CD4-positive, alpha-beta T cell treated with Interleukin-10 for 1 hour (primary cell): ENCODE results near the gene COL25A1.
"Not testable (repeated sequence)": the region's sequence is repeated elsewhere in the genome, so short reads cannot be mapped to it uniquely, and the experiment has no call there.

Source experiments
- DNase-seq: peaks from one replicate; pipeline ENCODE4 v3.0.0-alpha.2; 2020

The COL25A1 gene

DNA sequence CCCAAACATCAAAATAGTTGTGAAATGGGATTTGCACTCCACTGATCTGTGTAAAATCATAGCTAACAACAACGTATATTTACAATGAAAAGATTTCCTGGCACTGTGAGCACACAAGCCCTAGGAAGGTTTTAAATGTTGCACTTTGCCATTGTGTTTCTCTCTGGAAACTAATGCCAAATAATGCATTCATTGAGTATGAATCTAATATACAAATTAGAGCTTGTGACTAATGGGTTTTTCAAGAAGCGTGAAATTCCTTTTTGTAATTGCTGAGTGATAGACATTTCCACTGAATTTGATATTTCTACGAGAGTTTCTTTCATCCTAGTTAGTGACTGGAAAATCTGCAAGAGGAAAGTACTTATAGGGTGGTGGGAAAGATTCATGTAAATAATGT is 135.9 kb downstream of the COL25A1 start:
- no peak for DNase-seq

DNA sequence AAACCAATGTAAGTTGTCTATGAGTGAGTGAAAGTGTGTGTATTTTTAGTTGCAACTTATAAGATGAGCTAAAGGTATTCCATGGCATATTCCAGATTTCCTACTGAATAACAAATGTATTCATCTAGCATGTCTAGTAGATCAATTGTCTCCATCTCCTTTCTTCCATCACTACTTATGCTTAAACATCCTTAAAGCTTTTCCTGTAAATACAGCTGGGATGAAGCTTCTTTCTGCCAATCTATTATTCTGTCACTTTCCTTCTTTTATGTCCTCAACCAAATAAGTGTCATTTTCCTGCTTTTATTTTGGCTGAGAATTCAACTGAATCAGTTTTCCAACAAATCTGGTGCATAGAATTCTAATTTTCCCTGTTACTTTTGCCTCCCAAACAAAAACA is 136.3 kb downstream of the COL25A1 start:
- no peak for DNase-seq

DNA sequence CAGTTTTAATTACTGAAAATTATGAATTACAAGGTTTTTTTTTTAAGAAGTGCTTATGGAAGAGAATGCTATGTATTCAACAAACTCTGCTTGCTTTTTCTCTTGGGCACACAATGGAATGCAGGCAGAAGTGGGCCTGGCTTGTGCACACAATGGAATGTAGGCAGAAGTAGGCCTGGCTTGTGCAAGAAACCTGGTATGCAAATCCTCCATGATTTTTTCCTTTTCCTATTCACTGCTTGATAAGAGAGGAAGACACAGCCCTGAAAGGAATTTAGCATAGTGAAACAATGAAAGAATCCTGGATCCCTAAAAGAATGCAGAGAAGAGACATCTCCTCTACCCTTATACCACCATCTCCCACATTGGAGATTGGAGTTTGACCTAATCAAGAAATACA is 138.4 kb downstream of the COL25A1 start:
- DNase-seq = no peak

DNA sequence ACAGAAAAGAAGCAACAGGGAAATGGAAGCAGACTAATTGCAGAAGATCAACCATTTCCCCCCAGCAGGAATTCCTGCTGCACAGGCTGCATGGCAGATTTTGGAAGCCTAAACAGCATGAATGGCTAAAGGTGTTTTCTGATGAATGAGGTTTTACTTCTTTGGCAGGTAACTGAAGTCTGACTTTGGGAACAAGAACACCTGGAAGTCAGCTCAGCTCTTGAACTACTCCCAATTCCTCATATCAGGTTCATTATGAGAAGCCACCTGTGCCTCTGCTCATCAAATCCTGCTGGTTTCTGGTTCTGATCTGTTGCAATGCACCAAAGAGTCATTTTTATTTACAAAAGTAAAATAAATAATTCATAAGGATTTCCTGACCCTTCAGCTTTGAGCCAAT is 139.0 kb downstream of the COL25A1 start:
- no peak for DNase-seq

DNA sequence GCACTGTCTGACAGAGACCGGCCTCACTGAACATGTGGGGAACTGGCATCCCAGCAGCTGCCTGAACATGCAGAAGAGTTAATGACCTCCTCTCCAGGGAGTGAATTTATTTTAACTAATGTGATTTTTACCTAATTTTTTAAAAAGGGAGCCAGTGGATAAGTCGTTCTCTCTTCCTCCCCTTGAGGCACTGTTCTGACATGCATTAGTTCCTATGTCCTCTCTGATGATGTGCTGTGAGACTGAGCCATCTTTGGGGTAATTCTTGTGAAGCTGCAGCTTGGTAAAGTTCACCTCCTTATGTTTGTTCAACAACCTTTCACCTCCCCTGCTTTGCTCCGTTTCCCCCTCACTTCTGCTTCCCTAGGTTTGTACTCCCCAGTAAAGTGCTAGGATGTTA is 139.7 kb downstream of the COL25A1 start:
- DNase-seq = no peak

DNA sequence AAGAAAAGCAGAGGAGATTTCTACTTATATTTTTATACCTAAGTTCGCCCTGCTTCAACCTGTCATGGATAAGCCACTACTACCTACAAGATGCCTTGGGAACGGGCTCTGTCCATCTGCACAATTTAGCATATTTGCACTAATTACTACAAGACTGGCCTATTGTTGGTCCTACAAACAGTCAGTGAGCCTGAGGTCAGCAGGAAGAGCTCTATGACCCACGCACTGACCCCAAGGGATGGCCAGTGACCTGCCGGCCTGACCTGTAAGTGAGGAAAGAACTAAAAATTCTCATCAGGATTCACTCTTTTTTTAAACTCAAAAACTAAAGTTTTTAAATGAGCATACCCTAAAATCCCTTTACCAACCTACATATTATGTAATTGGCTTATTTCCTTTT is 142.0 kb downstream of the COL25A1 start:
- DNase-seq = no peak

DNA sequence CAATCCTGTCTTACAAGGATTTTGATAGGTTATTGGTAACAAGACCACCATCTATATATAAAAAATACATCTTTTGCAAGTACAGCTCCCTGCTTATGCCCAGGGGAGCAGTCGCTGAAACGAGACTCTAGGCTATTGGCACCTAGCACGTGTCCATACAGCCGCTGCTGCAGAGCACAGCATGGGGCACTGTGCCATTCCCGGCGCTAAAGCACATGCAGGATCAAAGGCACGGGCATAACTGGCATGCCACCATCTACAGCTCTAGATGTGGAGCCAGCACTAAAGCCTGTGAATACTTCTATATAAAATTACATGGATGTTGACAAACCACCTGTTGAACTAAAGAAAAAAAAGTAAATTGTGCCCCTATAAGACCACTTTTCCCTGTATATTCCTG is 144.8 kb downstream of the COL25A1 start:
- no peak for DNase-seq

DNA sequence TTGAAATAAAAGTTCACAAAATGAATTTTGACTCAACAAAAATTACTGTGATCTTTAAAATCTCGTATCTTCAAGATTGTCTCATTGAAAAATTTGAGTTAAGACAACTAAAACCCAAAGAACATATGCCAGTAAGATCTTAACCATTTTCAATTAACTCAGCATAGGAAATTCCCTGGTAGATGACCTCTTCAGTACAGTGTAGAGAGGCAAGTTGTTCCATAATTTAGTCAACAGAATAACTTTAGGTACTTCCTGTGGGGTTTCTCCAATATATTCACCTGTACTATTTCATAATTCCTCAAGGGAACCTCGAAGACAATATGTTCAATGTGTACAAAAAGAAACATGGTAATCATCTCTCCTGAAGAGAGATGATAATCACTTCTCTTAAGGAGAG is 145.3 kb downstream of the COL25A1 start:
- DNase-seq = no peak

DNA sequence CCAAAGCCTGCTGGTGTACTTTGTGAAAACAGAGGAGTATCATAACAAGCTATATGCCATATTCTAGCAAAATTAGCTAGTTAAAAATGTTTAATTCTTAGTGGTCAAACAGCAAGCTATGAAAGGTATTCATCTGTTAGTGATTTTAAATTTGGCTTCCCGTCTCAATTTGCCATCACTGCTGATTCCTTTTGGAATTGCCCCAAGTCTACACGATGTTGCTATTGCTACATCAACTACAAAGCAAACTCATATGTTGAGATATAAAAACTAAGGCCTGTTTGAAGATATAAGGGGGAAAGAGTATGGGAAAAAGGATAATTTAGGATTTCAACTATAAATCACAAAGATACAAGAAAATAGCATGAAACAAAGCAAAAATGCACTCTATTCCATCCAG is 146.1 kb downstream of the COL25A1 start:
- DNase-seq = no peak

DNA sequence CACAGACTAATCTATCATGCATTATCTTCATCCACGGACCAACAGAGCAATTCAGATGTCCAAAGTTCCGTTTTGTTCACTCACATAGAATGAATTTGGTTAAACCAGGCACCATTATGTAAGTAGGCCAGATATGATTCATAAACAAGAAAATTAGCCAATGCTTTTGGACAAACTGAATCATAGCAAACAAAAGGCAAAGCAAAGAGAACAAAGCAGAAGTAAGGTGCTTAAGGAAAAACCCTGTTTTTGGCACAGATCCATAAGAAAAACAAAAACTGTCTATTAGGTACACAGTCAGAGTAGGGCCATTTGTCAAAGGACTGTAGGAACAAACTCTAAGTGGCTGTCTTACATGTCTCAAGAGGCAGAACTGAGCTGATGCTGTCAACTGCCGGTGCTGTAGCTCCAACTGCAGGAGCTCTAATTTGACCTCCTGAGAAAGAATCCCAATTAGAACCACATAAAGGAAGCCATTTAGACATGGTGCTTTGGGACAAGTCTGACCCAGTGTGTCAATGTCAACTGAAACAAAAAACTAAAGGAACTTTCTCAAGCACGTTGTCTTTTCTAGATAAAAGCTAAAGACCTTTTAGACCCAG is 146.7 kb downstream of the COL25A1 start:
- no peak for DNase-seq

DNA sequence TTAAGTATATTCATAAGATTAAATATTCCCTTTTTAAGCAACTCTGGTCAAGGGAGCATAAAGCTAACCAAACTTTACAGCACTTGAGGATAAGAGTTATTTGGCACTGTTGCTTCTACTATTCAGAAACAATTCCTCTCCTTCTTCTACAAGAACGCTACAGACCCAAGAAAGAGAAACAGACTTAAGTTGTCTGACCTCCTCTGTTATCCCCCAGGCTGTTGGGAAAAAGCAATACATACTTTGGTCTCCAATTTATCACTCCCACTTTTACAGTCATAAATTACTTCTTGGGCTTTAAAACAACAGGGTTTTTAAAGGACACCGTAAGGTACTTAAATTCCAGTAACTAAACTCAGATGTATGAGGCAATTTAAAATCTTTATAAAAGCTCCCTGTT is 147.4 kb downstream of the COL25A1 start:
- DNase-seq = no peak

DNA sequence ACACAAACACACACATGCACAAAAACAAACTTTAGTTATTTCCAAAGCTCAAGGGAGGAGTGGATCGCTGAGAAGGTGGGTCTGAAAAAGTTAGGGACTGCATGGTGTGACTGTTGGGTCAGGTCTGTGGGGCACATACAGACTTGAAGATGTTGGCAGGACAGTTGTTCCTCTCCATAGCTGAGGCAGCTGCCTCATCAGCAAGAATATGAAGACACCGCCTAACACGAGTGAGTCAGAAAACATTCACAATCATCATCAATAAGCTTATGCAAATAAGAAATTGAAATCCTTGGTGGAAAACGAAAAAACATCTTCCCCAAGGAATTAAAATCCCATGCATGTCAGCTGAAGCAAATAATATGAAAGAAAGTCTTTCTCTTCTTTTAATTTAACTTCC is 148.0 kb downstream of the COL25A1 start:
- no peak for DNase-seq

DNA sequence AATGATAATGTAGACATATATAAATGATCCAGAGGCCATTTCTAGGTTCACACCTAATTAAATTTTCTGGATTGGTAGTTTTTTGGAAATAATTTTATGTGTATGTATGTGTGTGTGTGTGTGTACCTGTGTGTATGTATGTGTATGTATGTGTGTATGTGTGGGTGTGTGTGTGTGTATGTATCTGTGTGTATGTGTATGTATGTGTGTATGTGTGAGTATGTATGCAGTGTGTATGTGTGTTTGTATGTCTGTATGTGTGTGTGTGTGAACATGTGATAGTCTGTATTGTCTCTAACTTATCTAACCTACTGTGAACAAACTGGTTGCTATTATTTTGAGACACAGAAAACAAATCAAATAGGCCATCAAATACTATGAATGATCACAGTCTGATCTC is 152.6 kb downstream of the COL25A1 start:
- DNase-seq = no peak

DNA sequence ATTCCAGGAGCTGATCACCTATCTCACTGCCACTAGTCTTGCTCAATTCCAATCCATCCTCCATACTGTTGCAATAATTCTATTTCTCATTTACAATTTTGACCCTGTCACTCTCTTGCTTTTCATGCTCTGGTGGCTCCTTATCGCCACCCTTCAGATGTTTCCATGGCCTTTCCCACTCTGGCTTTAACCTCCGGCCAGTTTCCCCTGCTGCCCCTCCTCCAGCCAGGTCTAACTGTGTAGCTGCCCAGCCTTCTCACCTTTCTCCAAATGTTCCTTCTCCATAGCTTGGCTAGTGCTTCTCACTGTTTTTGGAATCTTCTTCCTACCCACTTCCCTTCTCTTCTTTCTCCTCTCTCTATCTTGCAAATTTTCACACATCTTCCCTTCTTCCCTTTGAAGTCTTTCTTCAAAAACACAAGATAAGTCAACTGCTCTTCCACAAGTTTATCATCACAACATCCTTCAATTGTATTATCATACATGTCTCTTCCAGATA is 153.8 kb downstream of the COL25A1 start:
- DNase-seq = no peak

DNA sequence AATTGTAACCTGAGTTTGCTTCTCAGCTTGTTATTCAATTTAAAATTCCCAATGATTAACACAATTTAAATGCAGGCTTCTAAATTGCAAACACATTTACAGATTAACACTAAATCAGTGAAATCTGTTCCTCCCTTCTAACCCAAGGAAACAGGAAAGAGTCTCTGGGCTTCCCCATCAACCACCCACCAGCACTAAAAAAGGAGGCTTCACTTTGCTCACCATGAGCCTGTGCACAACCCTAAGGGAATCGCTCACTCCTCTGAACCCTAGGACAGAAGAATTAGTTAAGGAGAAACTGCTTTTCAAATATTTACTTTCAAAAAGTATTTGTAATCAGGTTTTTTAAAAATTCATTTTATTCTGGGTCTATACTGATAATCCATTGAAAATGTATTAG is 155.3 kb downstream of the COL25A1 start:
- no peak for DNase-seq

DNA sequence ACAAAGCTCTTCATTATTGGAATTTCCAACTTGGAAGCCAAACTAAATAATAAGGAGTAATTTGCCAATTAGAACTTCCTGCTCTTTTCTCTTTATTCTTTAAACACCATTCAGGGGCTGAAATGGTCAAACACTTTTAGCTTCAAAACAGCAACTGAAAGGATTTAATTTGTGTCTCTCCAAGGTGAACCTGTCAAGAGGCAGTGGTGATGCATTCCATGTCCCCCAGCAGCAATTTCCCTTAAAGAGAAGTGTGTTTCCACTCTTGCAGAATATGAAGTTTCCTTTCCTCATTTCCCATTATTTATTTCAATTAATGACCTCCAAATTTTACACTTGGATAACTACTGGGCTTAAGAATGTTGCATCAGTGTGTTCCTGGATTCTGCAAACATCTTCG is 156.0 kb downstream of the COL25A1 start:
- no peak for DNase-seq

DNA sequence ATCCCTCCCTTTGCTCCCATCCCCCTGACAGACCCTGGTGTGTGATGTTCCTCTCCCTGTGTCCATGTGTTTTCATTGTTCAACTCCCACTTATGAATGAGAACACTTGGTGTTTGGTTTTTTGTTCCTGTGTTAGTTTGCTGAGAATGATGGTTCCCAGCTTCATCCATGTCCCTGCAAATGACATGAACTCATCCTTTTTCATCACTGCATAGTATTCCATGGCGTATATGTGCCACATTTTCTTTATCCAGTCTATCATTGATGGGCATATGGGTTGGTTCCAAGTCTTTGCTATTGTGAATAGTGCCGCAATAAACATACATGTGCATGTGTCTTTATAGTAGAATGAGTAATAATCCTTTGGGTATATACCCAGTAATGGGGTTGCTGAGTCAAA is 164.3 kb downstream of the COL25A1 start:
- not testable (repeated sequence) for DNase-seq

DNA sequence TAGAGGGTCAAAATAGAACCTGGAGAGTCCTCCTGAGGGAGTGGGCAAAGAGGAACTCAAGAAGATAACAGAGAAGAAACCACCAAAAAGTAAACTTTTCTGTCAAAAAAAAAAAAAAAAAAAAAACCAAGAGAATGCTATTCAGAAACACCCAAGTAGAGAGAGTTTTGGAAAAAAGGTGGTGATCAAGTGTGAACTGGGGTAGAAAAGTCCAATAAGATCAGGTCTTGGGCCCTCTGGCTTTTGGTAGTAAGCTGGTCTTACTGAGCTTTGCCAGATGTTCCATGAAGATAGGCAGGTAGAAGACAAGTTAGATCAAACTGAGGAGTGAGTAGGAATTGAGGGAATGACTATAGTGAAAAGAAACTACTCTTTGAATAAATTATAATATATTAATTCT is 167.5 kb downstream of the COL25A1 start:
- no peak for DNase-seq

DNA sequence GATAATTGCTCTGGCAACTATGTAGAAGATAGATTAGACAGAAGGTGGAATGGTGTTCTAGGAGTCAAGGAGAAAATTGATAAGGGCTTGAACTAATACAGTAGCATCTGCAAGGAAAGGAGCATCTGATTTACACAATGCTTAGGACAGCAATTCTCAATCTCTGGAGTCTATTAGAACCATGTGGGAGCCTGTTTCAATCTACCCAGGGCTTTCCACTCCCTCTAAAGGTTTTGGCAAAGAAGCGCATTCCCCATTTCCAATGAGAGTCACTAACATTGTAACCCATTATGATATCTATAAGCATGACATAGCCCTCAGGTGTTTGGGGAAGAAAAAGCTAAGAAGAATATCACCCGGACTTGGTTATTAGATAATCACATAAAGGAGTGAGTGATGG is 168.2 kb downstream of the COL25A1 start:
- no peak for DNase-seq

DNA sequence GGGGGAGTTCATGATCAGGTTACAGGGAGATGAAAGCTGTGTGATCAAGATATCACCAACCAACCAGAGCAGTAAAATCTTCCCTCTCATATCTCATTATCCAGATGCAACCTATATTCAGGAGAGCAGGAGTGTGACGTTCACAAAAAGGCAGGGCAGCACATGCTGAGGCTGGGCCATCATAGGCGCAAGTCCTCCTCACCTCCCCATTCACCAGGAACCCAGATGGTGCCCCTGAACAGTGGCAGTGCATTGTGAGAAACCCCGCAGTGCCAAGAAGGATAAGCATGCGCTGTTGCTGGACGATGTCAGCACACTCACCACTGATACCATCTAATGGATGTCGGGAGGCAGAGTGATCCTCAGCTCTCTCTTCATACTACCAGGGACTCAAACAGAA is 170.9 kb downstream of the COL25A1 start:
- no peak for DNase-seq

DNA sequence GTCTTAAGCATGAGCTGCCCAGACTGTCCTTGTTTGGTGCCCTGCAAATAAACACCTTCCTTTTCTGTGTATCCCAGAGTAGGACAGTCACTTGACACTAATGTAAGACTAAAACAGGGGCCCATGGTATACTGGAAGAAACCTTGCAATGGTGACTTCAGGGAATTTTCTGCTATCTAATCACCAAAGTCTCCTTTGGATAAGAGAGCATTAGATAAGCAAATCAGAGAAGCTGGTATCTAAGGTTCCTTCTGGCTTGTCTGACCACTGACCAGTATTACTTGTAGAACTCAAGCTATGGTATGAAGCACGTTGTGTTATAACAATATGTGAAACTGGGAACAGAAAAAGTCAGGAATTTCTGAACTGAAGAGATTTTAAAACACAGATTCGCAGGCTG is 173.9 kb downstream of the COL25A1 start:
- no peak for DNase-seq

DNA sequence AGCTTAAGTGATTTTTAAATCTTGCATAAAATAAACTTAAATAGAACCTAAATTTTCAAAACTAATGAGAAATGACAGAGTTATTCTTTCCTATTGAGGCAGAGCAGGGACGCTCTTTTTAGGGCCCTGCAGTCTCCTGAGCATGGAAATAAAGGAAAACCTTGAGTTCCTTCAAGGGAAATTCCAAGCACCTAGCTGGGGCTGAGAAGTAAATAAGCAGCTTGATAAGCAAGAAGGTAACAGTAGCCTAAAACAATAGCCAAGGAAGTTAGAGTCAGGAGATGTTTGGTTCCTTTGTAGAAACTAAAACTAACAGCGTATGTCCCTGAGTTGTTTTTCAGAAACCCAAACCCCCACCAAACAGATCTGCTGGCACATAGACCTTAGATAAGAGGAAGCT is 174.6 kb downstream of the COL25A1 start:
- DNase-seq = no peak

DNA sequence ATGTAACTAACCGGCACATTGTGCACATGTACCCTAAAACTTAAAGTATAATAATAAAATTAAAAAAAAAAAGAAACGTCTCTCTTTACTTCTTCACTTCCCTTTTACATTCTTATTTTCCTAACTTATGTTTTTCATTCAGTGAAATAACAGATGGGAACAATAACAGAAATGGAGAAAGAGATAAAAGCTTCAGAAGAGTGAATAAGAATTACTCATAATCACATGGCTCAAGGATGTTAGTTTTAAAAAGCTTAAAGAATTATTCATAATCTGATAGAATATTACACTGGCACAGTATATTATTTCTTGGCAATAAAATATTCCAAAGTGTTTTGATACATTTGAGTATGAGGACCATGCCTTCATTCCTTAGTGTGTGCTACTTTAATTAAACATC is 175.6 kb downstream of the COL25A1 start:
- no peak for DNase-seq

DNA sequence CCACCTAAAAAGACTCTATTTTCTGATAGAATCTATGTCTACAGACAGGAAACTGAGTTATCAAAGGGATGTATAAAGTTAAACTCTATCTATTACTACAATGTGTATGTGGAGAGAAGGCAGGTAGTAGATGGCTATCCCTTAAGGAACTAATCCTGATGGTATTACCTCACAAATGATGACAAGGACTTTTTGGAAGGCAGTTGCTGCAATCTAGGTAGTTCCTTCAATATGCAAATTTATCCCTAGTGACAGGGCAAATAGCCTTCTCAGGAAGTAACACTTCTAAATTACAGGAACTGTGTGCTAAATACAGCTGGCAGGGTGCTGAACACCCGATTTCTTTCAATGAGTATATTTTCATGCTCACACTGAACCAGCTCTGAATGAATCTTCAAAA is 177.4 kb downstream of the COL25A1 start:
- DNase-seq = no peak

DNA sequence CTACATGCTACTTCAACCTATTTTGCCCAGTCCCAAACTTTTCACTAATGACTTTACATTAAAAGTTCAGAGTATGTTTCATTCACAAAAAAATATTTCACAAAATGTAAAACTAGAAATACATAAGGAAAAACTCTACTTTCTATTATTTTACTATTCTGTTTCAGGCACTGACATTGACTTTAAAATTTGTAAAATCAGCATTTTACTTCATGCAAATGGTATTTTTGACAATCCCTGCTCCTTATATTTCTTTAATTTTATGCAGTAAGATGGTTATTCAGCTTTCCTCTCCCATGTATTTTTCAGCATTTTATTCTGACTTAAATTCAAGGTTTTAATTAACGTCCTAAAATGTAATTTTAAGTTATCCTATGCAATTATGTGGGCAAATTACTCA is 178.5 kb downstream of the COL25A1 start:
- no peak for DNase-seq

DNA sequence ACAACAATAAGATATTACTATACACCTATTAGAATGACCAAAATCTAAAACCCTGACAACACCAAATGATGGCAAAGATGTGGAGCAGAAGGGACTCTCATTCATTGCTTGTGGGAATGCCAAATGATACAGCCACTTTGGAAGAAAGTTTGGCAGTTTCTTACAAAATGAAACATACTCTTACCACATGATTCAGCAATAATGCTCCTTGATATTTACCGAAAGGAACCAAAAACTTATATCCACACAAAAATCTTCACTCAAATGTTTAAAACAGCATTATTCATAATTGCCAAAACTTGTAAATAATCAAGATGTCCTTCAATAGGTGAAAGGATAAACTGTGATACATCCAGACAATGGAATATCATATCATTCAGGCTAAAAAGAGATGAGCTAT is 180.9 kb downstream of the COL25A1 start:
- no peak for DNase-seq
